ENCODE measurements around the gene EIF4B.
"Not testable (repeated sequence)": the region's sequence is repeated elsewhere in the genome, so short reads cannot be mapped to it uniquely, and the experiment has no call there.

The EIF4B gene

GRCh38 chr12:53005986-53006809, at the start of gene EIF4B:
EIF4B (plus strand) TSS chr12:53006456; CDS start chr12:53006484, 28 bp downstream.
- DNase-seq: peak; percentile 100

- DNase-seq: peak; percentile 23
Measured at GRCh38 chr12:52956987-52957386, 49.3 kb upstream of the EIF4B start.

- no peak for DNase-seq
Measured at GRCh38 chr12:52964556-52965336, 41.5 kb upstream of the EIF4B start.

- DNase-seq: no peak
Measured at GRCh38 chr12:52965337-52965731, 40.9 kb upstream of the EIF4B start.

- no peak for DNase-seq
Measured at GRCh38 chr12:52969166-52969795, 37.0 kb upstream of the EIF4B start.

GRCh38 chr12:52969828-52970569, 36.3 kb upstream of the EIF4B start:
- DNase-seq: no peak

- DNase-seq: no peak
Measured at GRCh38 chr12:52971679-52972329, 34.5 kb upstream of the EIF4B start.

- no peak for DNase-seq
Measured at GRCh38 chr12:52975204-52975603, 31.1 kb upstream of the EIF4B start.

- no peak for DNase-seq
Measured at GRCh38 chr12:52975820-52976573, 30.3 kb upstream of the EIF4B start.

- no peak for DNase-seq
Measured at GRCh38 chr12:52976574-52977071, 29.6 kb upstream of the EIF4B start.

GRCh38 chr12:52977170-52977569, 29.1 kb upstream of the EIF4B start:
- DNase-seq: no peak

- DNase-seq: no peak
Measured at GRCh38 chr12:52980096-52980649, 26.1 kb upstream of the EIF4B start.

GRCh38 chr12:52980650-52981423, 25.4 kb upstream of the EIF4B start:
- DNase-seq: peak; percentile 87

GRCh38 chr12:52984136-52984535, 22.1 kb upstream of the EIF4B start:
- no peak for DNase-seq

GRCh38 chr12:52988898-52989297, 17.4 kb upstream of the EIF4B start:
- DNase-seq: no peak

- no peak for DNase-seq
Measured at GRCh38 chr12:52990206-52990605, 16.1 kb upstream of the EIF4B start.

GRCh38 chr12:52992240-52992639, 14.0 kb upstream of the EIF4B start:
- DNase-seq: not testable (repeated sequence)

- no peak for DNase-seq
Measured at GRCh38 chr12:52992699-52993557, 13.3 kb upstream of the EIF4B start.

GRCh38 chr12:52993558-52993869, 12.7 kb upstream of the EIF4B start:
- DNase-seq: no peak
